Femur (tissue), 1 donor: ENCODE data around the gene ADAMTS5.

ENCODE experiments used
- DNase-seq: peaks from one replicate; pipeline ENCODE4 v3.0.0-alpha.2; 2017

Gene ADAMTS5

GRCh38 chr21:26967062-26967913 lies at the start of gene ADAMTS5:
Gene ADAMTS5 (minus strand): TSS chr21:26967088. CDS start chr21:26966391, 697 bp downstream.
- DNase-seq = peak; percentile 85

GRCh38 chr21:27001526-27001925 lies 34.6 kb upstream of the ADAMTS5 start:
- DNase-seq = no peak

- DNase-seq = no peak
Measured at GRCh38 chr21:26983576-26983975, 16.7 kb upstream of the ADAMTS5 start.

GRCh38 chr21:26982767-26983166 lies 15.9 kb upstream of the ADAMTS5 start:
- DNase-seq = no peak

GRCh38 chr21:26977746-26978145 lies 10.9 kb upstream of the ADAMTS5 start:
- DNase-seq = no peak

GRCh38 chr21:26973226-26973625 lies 6.3 kb upstream of the ADAMTS5 start:
- DNase-seq = no peak

- DNase-seq = no peak
Measured at GRCh38 chr21:26972192-26972591, 5.3 kb upstream of the ADAMTS5 start.

GRCh38 chr21:26969971-26970725 lies 3.3 kb upstream of the ADAMTS5 start:
- DNase-seq = no peak

GRCh38 chr21:26966649-26967061 lies 233 bp downstream of the ADAMTS5 start:
- DNase-seq = no peak

GRCh38 chr21:26965907-26966581 lies 844 bp downstream of the ADAMTS5 start:
- peak; percentile 79 for DNase-seq

GRCh38 chr21:26965040-26965906 lies 1.6 kb downstream of the ADAMTS5 start:
- DNase-seq = peak; percentile 82

GRCh38 chr21:26964170-26964778 lies 2.6 kb downstream of the ADAMTS5 start:
- DNase-seq = peak; percentile 92

GRCh38 chr21:26962621-26963181 lies 4.2 kb downstream of the ADAMTS5 start:
- peak; percentile 52 for DNase-seq

- DNase-seq = peak; percentile 34
Measured at GRCh38 chr21:26961698-26962097, 5.2 kb downstream of the ADAMTS5 start.

- no peak for DNase-seq
Measured at GRCh38 chr21:26958788-26959187, 8.1 kb downstream of the ADAMTS5 start.

- no peak for DNase-seq
Measured at GRCh38 chr21:26956813-26957212, 10.1 kb downstream of the ADAMTS5 start.

GRCh38 chr21:26956216-26956615 lies 10.7 kb downstream of the ADAMTS5 start:
- no peak for DNase-seq

GRCh38 chr21:26954662-26955121 lies 12.2 kb downstream of the ADAMTS5 start:
- DNase-seq = peak; percentile 51

GRCh38 chr21:26952374-26953066 lies 14.4 kb downstream of the ADAMTS5 start:
- DNase-seq = no peak

GRCh38 chr21:26949830-26950229 lies 17.1 kb downstream of the ADAMTS5 start:
- no peak for DNase-seq

- DNase-seq = no peak
Measured at GRCh38 chr21:26948194-26948593, 18.7 kb downstream of the ADAMTS5 start.
